Measurements from ENCODE around the gene FCN1. TPM values are rescaled to one million over a fixed set of nuclear protein-coding genes. Genes with fewer than 3 reads are reported as not detected.
"Not testable (repeated sequence)": the region's sequence is repeated elsewhere in the genome, so short reads cannot be mapped to it uniquely, and the experiment has no call there.

FCN1 gene
- total RNA-seq, 8 experiments from 2014 or later, result 0.05 to 0.45 (median 0.13) TPM; not detected in 1

GRCh38 chr9:134959971-134960310, 42.2 kb upstream of the FCN1 start:
- Histone ChIP-seq H3K27ac (no peak overlapping the region), H3K4me1 (replicated peaks in 1 of 2) (peaks cover 3 to 5% of the 10 kb centered on the region in 2 donors), H3K4me3 (no peak overlapping the region)
- WGBS, 10 experiments, result 0 to 71% (median 55%) methylated on average over 1 to 4 of the region's 9 CpGs; no CpG with 5 or more reads in 4 of the 10 experiments
- in situ Hi-C loops (cut with MboI; ENCODE audit: low pct_unique_long_range_greater_than_20kb in 2 of 9, low sequenced_read_pairs in 9 of 9, unreplicated experiment in 9 of 9), result no loop called here
- ATAC-seq (replicated peaks in 6 of 8), result no peak

DNA sequence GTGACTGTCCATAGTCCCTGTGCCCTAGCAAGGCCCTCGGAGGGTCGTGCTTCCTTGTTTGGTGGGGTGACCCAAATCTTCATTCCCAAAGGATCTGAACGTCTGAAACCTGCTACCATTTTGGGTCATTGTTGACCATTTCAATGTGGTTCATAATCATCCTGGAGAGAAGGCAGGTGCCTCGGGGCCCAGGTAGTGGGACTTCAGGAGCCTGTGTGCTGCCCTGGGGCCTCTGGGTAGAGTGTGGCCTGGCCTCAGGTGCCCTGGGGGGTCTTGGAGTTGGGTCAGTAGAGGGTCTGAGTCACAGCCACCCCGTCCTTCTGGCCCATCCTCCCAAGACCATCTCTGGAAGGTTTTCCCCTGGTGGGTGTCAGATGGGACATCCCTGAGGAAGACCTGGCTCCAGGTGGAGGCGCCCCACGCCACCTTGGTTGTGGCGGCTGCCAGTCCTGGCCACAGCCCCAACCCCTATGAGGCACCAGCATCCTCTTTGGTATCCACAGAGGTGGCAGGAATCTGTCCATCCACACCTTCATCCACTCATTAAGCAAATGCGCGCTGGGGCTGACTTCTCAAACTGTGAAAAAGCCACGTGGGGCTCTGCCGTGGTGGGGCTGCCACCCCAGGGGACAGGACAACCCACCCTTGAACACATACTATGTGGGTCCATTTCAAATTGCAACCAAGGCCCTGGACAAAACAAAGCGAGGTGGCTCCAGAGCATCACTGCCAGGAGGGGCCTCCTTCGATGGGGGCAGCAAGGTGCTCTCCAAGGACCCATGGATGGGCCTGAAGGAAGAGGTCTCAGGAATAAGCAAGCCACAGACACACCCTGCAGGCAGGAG, 41.6 kb upstream of the FCN1 start:
- Histone ChIP-seq H3K4me3 (no peak overlapping the region), H3K27ac (no peak overlapping the region), H3K4me1 (replicated peaks in 1 of 2) (peaks cover 3 to 5% of the 10 kb centered on the region in 2 donors)
- in situ Hi-C loops (cut with MboI; ENCODE audit: low pct_unique_long_range_greater_than_20kb in 2 of 9, low sequenced_read_pairs in 9 of 9, unreplicated experiment in 9 of 9), result no loop called here
- 25 to 100% (median 80%) methylated on average over 1 to 6 of the region's 14 CpGs; no CpG with 5 or more reads in 3 of the 10 experiments for WGBS, 10 experiments
- ATAC-seq (replicated peaks in 6 of 8), result no peak

GRCh38 chr9:134957945-134958227, 40.2 kb upstream of the FCN1 start:
- no peak overlapping the region for H3K4me3 ChIP-seq
- WGBS, 10 experiments, result 0 to 80% methylated on average over 1 of the region's 2 CpGs; no CpG with 5 or more reads in 8 of the 10 experiments
- H3K4me1 ChIP-seq (replicated peaks in 1 of 2), result peaks cover 3 to 5% of the 10 kb centered on the region in 2 donors
- in situ Hi-C loops (cut with MboI; ENCODE audit: low pct_unique_long_range_greater_than_20kb in 2 of 9, low sequenced_read_pairs in 9 of 9, unreplicated experiment in 9 of 9), result no loop called here
- H3K27ac ChIP-seq, result no peak overlapping the region
- ATAC-seq (replicated peaks in 6 of 8), result no peak

DNA sequence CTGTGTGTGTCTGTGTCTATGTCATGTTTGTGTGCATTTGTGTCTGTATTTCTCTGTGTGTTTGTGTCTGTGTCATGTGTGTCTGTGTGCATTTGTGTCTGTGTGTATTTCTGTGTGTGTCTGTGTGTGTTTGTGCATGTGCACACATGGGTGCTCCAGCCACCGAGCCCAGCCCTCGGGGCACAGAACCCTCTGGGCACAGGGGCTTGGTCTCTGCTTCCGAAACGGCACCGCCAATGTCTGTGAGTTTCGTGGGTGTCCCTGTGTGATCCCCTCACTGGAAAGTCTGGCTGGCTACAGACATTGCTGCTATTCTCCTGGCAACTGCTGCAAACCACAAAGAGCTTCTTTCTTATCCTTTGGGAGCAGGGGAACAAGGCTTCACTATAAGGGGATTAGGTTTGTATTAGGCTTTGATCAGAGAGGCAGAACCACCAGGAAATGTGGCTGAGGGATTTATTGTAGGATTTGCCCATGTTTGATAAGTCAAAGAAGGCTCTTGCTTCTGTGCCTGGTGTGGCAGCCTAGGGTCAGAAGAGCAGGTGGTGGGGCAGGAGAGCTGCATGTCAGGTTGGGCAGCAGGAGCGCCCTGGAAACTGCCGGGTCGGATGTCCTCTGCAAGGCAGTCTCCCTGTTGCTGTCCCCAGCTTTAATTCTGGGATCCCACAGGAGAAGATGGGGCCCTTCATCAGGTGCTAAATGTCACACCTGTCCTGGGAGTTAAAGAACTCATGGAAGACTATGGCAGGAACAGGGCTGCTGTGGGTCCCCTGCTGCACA, 39.6 kb upstream of the FCN1 start:
- in situ Hi-C loops (cut with MboI; ENCODE audit: low pct_unique_long_range_greater_than_20kb in 2 of 9, low sequenced_read_pairs in 9 of 9, unreplicated experiment in 9 of 9), result no loop called here
- no peak for ATAC-seq (replicated peaks in 6 of 8)
- peaks cover 3 to 5% of the 10 kb centered on the region in 2 donors for H3K4me1 ChIP-seq (replicated peaks in 1 of 2)
- whole genome bisulfite sequencing, 10 experiments, result 20 to 90% (median 69%) methylated on average over 1 to 5 of the region's 9 CpGs; no CpG with 5 or more reads in 3 of the 10 experiments
- H3K4me3 ChIP-seq, result no peak overlapping the region
- no peak overlapping the region for H3K27ac ChIP-seq

DNA sequence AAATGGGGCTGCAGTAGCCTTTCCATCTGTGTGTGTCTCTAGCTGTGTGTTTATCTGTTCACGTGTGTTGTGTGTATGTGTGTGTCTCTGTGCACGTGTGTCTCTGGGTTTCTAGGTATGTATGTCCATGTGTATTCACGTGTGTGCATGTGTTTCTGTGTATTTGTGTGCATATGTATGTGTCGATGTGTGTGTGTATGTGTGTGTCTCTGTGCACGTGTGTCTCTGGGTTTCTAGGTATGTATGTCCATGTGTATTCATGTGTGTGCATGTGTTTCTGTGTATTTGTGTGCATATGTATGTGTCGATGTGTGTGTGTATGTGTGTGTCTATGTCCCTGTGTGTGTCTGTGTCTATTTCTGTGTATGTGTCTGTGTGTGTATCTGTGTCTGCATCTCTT, 38.7 kb upstream of the FCN1 start:
- ATAC-seq (replicated peaks in 6 of 8); in situ Hi-C loops (cut with MboI; ENCODE audit: low pct_unique_long_range_greater_than_20kb in 2 of 9, low sequenced_read_pairs in 9 of 9, unreplicated experiment in 9 of 9): not testable (repeated sequence)
- WGBS, 10 experiments, result 0 to 93% (median 58%) methylated on average over 1 to 2 of the region's 6 CpGs; no CpG with 5 or more reads in 6 of the 10 experiments

GRCh38 chr9:134955801-134956200, 38.1 kb upstream of the FCN1 start:
- 60 to 80% (median 68%) methylated on average over 2 to 5 of the region's 7 CpGs; no CpG with 5 or more reads in 7 of the 10 experiments for WGBS, 10 experiments
- H3K27ac ChIP-seq, result no peak overlapping the region
- in situ Hi-C loops (cut with MboI; ENCODE audit: low pct_unique_long_range_greater_than_20kb in 2 of 9, low sequenced_read_pairs in 9 of 9, unreplicated experiment in 9 of 9), result no loop called here
- ATAC-seq (replicated peaks in 6 of 8), result no peak
- no peak overlapping the region for H3K4me3 ChIP-seq
- peaks cover 4 to 5% of the 10 kb centered on the region in 2 donors for H3K4me1 ChIP-seq (replicated peaks in 1 of 2)

More for the DNA sequence above, 38.7 kb upstream of the FCN1 start:
- H3K27ac ChIP-seq; H3K4me3 ChIP-seq; H3K4me1 ChIP-seq (replicated peaks in 1 of 2): not testable (repeated sequence)

DNA sequence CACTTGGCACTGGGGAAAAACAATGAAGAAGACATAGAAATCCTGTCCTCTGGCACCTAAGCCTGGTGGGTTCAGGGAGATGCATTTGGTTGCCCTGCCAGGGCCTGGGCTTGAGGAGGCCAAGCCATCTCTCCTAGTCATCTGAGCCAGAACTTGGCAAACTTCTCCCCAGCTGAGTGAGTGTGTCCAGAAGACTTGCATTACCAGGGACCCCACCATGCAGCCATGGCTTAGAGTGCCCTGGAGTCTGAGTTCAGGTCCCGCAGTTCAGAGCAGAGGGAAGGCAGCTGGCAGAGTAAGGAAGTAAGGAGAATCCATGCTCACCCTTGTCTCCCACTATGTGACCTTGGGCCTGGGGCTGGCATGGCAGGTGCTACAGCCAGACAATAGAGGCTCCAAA, 37.4 kb upstream of the FCN1 start:
- no peak for ATAC-seq (replicated peaks in 6 of 8)
- 40 to 100% (median 80%) methylated on average over 1 of the region's 1 CpG; no CpG with 5 or more reads in 5 of the 10 experiments for WGBS, 10 experiments
- H3K4me3 ChIP-seq, result no peak overlapping the region
- in situ Hi-C loops (cut with MboI; ENCODE audit: low pct_unique_long_range_greater_than_20kb in 2 of 9, low sequenced_read_pairs in 9 of 9, unreplicated experiment in 9 of 9), result no loop called here
- no peak overlapping the region for H3K27ac ChIP-seq
- peaks cover 8 to 9% of the 10 kb centered on the region in 2 donors for H3K4me1 ChIP-seq (replicated peaks in 1 of 2)

DNA sequence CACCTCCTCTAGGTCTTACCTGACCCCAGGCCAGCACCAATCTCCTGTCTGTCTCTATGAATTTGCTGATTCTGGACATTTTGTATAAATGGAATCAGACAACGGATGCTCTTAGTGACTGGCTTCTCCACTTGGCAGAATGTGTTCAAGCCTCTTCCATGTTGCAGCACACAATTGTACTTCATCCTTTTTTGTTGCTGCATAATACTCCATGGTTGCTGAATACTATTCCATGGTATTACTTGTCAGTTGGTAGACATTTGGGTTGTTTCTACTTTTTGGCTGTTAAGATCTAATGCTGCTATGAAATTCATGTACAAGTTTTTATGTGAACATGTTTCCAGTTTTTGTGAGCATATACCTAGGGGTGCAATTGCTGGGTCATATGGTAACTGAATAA, 34.3 kb upstream of the FCN1 start:
- Histone ChIP-seq H3K4me1 (replicated peaks in 1 of 2) (peaks cover 18 to 20% of the 10 kb centered on the region in 2 donors), H3K27ac (no peak overlapping the region), H3K4me3 (no peak overlapping the region)
- in situ Hi-C loops (cut with MboI; ENCODE audit: low pct_unique_long_range_greater_than_20kb in 2 of 9, low sequenced_read_pairs in 9 of 9, unreplicated experiment in 9 of 9), result no loop called here
- WGBS, 10 experiments, result 67 to 100% (median 100%) methylated on average over 1 of the region's 1 CpG; no CpG with 5 or more reads in 3 of the 10 experiments
- ATAC-seq (replicated peaks in 6 of 8), result no peak

DNA sequence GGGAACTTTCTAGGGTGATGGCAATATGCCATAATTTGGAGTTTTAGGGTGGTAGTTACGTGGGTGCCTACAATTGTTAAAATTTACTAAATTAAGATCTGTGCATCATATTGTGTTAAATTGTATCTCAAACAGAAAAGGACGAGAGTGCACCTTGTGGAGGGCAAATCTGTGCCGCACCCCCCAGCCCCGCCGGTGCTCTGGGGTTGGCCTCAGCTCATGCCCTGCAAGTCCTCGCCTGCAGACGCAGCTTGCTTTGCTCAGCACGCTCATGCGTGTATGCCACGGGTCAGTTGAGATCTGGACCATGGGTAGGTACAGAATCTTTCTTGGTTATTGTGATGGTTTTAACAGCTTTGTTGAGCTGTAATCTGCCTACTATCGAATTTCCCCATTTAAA, 33.7 kb upstream of the FCN1 start:
- in situ Hi-C loops (cut with MboI; ENCODE audit: low pct_unique_long_range_greater_than_20kb in 2 of 9, low sequenced_read_pairs in 9 of 9, unreplicated experiment in 9 of 9), result no loop called here
- ATAC-seq (replicated peaks in 6 of 8), result no peak
- no peak overlapping the region for H3K4me3 ChIP-seq
- WGBS, 10 experiments, result 0 to 100% (median 93%) methylated on average over 1 to 9 of the region's 11 CpGs; no CpG with 5 or more reads in 3 of the 10 experiments
- peaks cover 19 to 22% of the 10 kb centered on the region in 2 donors for H3K4me1 ChIP-seq (replicated peaks in 1 of 2)
- no peak overlapping the region for H3K27ac ChIP-seq

GRCh38 chr9:134950386-134951210, 32.9 kb upstream of the FCN1 start:
- Histone ChIP-seq H3K4me1 (replicated peaks in 1 of 2) (peaks cover 19 to 22% of the 10 kb centered on the region in 2 donors), H3K4me3 (no peak overlapping the region), H3K27ac (peak overlapping the region in 1 of 2 donors; percentile 40)
- 53 to 100% (median 73%) methylated on average over 1 to 9 of the region's 21 CpGs; no CpG with 5 or more reads in 2 of the 10 experiments for WGBS, 10 experiments
- in situ Hi-C loops (cut with MboI; ENCODE audit: low pct_unique_long_range_greater_than_20kb in 2 of 9, low sequenced_read_pairs in 9 of 9, unreplicated experiment in 9 of 9), result no loop called here
- peak in 5 of 8 experiments; percentile 32 to 62 (median 53) for ATAC-seq (replicated peaks in 6 of 8)

DNA sequence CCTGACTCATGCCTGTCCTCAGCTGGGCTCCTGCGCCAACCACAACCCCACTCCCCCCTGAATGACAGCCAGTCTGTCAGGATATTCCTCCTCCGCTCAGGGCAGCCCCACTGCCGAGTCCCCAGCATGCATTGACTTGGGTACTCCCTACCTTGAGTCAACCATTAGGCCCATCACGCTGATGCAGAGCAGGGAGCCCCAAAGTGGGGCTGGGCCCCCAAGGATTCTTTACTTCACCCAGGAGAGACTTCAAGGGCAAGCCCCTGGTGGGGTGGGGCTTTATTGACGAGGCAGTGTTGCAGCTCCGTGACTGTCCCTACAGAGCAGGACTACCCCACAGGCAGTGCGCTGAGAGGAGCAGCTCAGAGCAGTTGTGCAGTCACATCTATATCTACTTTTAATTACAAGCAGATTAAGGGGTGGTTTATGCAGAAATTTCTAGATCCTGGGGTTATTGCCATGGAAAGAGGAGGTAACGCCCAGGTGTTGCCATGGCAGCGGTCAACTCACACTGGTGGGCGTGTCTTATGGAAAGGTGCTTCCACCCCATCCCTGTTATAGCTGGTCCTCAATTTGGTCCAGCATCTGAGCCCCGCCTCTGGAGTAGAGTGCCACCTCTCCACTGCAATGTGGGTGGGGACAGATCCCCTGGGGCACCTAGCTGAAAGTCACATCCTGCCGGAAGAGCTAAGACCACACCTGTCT, 32.1 kb upstream of the FCN1 start:
- WGBS, 10 experiments, result 67 to 100% (median 85%) methylated on average over 2 to 4 of the region's 12 CpGs; no CpG with 5 or more reads in 6 of the 10 experiments
- ATAC-seq (replicated peaks in 6 of 8), result peak in 3 of 8 experiments; percentile 33 to 73 (median 60)
- in situ Hi-C loops (cut with MboI; ENCODE audit: low pct_unique_long_range_greater_than_20kb in 2 of 9, low sequenced_read_pairs in 9 of 9, unreplicated experiment in 9 of 9), result no loop called here

GRCh38 chr9:134948149-134948548, 30.4 kb upstream of the FCN1 start:
- 50 to 86% (median 80%) methylated on average over 1 to 2 of the region's 11 CpGs; no CpG with 5 or more reads in 7 of the 10 experiments for WGBS, 10 experiments
- H3K4me1 ChIP-seq (replicated peaks in 1 of 2), result peaks cover 34 to 40% of the 10 kb centered on the region in 2 donors
- no peak for ATAC-seq (replicated peaks in 6 of 8)
- in situ Hi-C loops (cut with MboI; ENCODE audit: low pct_unique_long_range_greater_than_20kb in 2 of 9, low sequenced_read_pairs in 9 of 9, unreplicated experiment in 9 of 9), result no loop called here
- no peak overlapping the region for H3K4me3 ChIP-seq
- no peak overlapping the region for H3K27ac ChIP-seq

More for the DNA sequence above, 32.1 kb upstream of the FCN1 start:
- Histone ChIP-seq H3K4me3 (no peak overlapping the region), H3K27ac (peak overlapping the region in 1 of 2 donors; percentile 40), H3K4me1 (replicated peaks in 1 of 2) (peaks cover 23 to 27% of the 10 kb centered on the region in 2 donors)

Data from motor neuron (in vitro differentiated cells).